Measurements from ENCODE around the gene IRS1.

DNA sequence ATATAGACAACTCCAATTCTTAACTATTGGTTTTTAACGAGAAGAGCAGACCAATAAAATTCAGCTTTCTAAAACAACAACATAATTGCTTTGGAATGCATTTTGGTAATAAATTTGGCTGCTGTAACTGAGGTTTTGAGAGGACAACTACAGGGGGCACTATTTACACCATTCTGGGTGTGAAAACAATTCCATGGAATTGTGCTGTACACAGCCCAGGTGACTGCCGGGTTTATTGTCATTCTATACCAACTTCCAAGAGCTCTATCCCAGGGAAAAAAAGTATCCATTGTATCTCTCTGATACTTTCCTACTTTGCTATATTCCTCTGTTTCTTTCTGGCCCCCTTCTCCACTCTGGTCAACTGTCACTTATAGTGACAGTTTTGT, 38.4 kb downstream of the IRS1 start:
- TF ChIP-seq, protein P1, sequence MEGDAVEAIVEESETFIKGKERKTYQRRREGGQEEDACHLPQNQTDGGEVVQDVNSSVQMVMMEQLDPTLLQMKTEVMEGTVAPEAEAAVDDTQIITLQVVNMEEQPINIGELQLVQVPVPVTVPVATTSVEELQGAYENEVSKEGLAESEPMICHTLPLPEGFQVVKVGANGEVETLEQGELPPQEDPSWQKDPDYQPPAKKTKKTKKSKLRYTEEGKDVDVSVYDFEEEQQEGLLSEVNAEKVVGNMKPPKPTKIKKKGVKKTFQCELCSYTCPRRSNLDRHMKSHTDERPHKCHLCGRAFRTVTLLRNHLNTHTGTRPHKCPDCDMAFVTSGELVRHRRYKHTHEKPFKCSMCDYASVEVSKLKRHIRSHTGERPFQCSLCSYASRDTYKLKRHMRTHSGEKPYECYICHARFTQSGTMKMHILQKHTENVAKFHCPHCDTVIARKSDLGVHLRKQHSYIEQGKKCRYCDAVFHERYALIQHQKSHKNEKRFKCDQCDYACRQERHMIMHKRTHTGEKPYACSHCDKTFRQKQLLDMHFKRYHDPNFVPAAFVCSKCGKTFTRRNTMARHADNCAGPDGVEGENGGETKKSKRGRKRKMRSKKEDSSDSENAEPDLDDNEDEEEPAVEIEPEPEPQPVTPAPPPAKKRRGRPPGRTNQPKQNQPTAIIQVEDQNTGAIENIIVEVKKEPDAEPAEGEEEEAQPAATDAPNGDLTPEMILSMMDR (IDR thresholded peaks at IDR 0.05) = no peak
- TF ChIP-seq POLR2A (IDR thresholded peaks at IDR 0.05) = no peak

Measured in vagina (tissue), 2 donors.